ENCODE data around the gene PLEKHF1. TPM values are rescaled to one million over a fixed set of nuclear protein-coding genes. Genes with fewer than 3 reads are reported as not detected.

Gene PLEKHF1
- total and polyA plus RNA-seq, 2 of the 13 experiments (the other 11 are each of a cell fraction or from before 2014, with no cell fraction given): 2.9 to 3.8 TPM

GRCh38 chr19:29682236-29682895 lies 17.1 kb downstream of the PLEKHF1 start:
- DNase-seq (ENCODE audit: low spot score): no peak
- ChIA-PET CTCF (ENCODE audit: low intra/inter-chr PET ratio, low total read pairs) (no interaction called here), POLR2A (interaction anchor here (1.5 kb wide), 1 partner anchor 76 kb away, joined by 4 read pairs; the partner anchor contains the start of gene POP4)
- no peak overlapping the region for H3K27ac ChIP-seq (ENCODE audit: extremely low read length, insufficient read depth, low read length)
- no peaks in the 10 kb centered on the region for H3K79me2 ChIP-seq (ENCODE audit: insufficient read depth, low read length)
- FAIRE-seq: no peak
- no peak overlapping the region for H3K9ac ChIP-seq (ENCODE audit: insufficient read depth, low read depth, low read length)
- no peaks in the 10 kb centered on the region for H4K20me1 ChIP-seq (ENCODE audit: insufficient read depth, low read length)
- H3K4me3 ChIP-seq (replicated peaks in 1 of 3; ENCODE audit: insufficient read depth in 1 of 3, low read depth in 2 of 3, low read length in 3 of 3): no peak overlapping the region
- in situ Hi-C loops (cut with HindIII; ENCODE audit: extremely low pct_ligation_motif_present, low pct_unique_long_range_greater_than_20kb): no loop called here
- H2AFZ ChIP-seq (ENCODE audit: low read length): no peak overlapping the region
- H3K4me1 ChIP-seq (ENCODE audit: insufficient read depth, low read length): peaks cover 29% of the 10 kb centered on the region
- no peak for TF ChIP-seq DR1 (CRISPR knock-in tag; IDR thresholded peaks at IDR 0.05)
- no peak for TF ChIP-seq ZKSCAN1 (IDR thresholded peaks at IDR 0.05; ENCODE audit: low read length)
- TF ChIP-seq ZNF407 (CRISPR knock-in tag; IDR thresholded peaks at IDR 0.05; ENCODE audit: not compliant biosample characterization): no peak
- no peak for TF ChIP-seq BRF2 (CRISPR knock-in tag; IDR thresholded peaks at IDR 0.05)
- TF ChIP-seq NR1H2 (CRISPR knock-in tag; IDR thresholded peaks at IDR 0.05; ENCODE audit: borderline replicate concordance, low read depth): no peak
- TF ChIP-seq ZBTB7B (CRISPR knock-in tag; IDR thresholded peaks at IDR 0.05): no peak
- TF ChIP-seq EZH2 (conservative IDR thresholded peaks at IDR 0.05; ENCODE audit: low read depth, low read length): no peak
- TF ChIP-seq PLRG1 (conservative IDR thresholded peaks at IDR 0.05): no peak
- no TSS peak for BruUV-seq (replicated peaks)
- no peak for ATAC-seq
- intact Hi-C loops (cut with micrococcal nuclease; ENCODE audit: unreplicated experiment): no loop called here
- H3K27me3 ChIP-seq (ENCODE audit: control insufficient read depth in 1 of 2, insufficient read depth in 2 of 2, low read length in 2 of 2): peaks cover 5 to 18% of the 10 kb centered on the region in 2 experiments
- H3K9me3 ChIP-seq (ENCODE audit: low read length): no peaks in the 10 kb centered on the region
- WGBS (ENCODE audit: low lambda C conversion rate): 0% methylated on average over 1 of the region's 16 CpGs
- H3K4me2 ChIP-seq (ENCODE audit: low read depth, low read length): no peak overlapping the region
- H3K36me3 ChIP-seq (replicated peaks in 1 of 2; ENCODE audit: control insufficient read depth in 1 of 2, insufficient read depth in 2 of 2, low read length in 2 of 2): no peaks in the 10 kb centered on the region
